CD14-positive monocyte (primary cell): Measurements from ENCODE around the gene PEX26. TPM values are rescaled to one million over a fixed set of nuclear protein-coding genes. Genes with fewer than 3 reads are reported as not detected.

Experiments
- DNase-seq, 3 donors: peaks; one replicate each; pipeline ENCODE4 v3.0.0-alpha.2; 2011 to 2022
- H2AFZ ChIP-seq: 2 replicates; pipeline ENCODE4 v1.6.0; 2012; ENCODE audit warnings: mild to moderate bottlenecking, low read depth, low read length, inconsistent platforms; ENCODE audit not compliant: insufficient read depth, poor library complexity, severe bottlenecking
- H3K27ac ChIP-seq, 2 donors: 1 replicate in 1 of 2; 2 replicates in 1 of 2; pipeline ENCODE4 v1.5.1; 2012 to 2013; ENCODE audit warnings: low read length in 2 of 2, control low read depth in 1 of 2, inconsistent platforms in 1 of 2, low read depth in 1 of 2, mild to moderate bottlenecking in 1 of 2
- H3K27me3 ChIP-seq, 2 donors: one replicate each; pipeline versions ENCODE4 v1.6.0 to v1.6.1; 2011 to 2013; ENCODE audit warnings: low read length in 2 of 2; ENCODE audit not compliant: control insufficient read depth in 2 of 2, insufficient read depth in 2 of 2
- H3K36me3 ChIP-seq, 2 donors: replicated peaks in 1 of 2; 1 replicate in 1 of 2; 2 replicates in 1 of 2; pipeline versions ENCODE4 v1.5.1 to v1.6.1; 2012 to 2013; ENCODE audit warnings: low read length in 2 of 2, control low read depth in 1 of 2, inconsistent platforms in 1 of 2, mild to moderate bottlenecking in 1 of 2; ENCODE audit not compliant: insufficient read depth in 2 of 2, control insufficient read depth in 1 of 2
- H3K4me1 ChIP-seq, 2 donors: 1 replicate in 1 of 2; 2 replicates in 1 of 2; pipeline versions ENCODE4 v1.5.1 to v1.6.1; 2012 to 2013; ENCODE audit warnings: low read length in 2 of 2, control low read depth in 1 of 2, inconsistent platforms in 1 of 2, mild to moderate bottlenecking in 1 of 2, moderate library complexity in 1 of 2; ENCODE audit not compliant: insufficient read depth in 2 of 2, control insufficient read depth in 1 of 2
- H3K4me2 ChIP-seq: replicated peaks from 2 replicates; pipeline ENCODE3; 2012; ENCODE audit warnings: low read length, moderate library complexity, mild to moderate bottlenecking; ENCODE audit not compliant: poor library complexity, severe bottlenecking; ENCODE audit errors: extremely low read depth
- H3K4me3 ChIP-seq, 3 experiments: fragments of 200-600 bp in 1 of 3; sonication (generic) in 1 of 3; replicated peaks in 1 of 3; 1 replicate in 2 of 3; 2 replicates in 1 of 3; pipeline ENCODE4 v1.5.1; 2011 to 2013; ENCODE audit warnings: low read length in 3 of 3, mild to moderate bottlenecking in 3 of 3, control low read depth in 2 of 3, low read depth in 2 of 3, inconsistent platforms in 1 of 3, moderate library complexity in 1 of 3
- H3K79me2 ChIP-seq: 2 replicates; pipeline ENCODE4 v1.6.0; 2012; ENCODE audit warnings: mild to moderate bottlenecking, control low read depth, inconsistent platforms, low read length, moderate library complexity; ENCODE audit not compliant: insufficient read depth
- H3K9ac ChIP-seq: 2 replicates; pipeline ENCODE4 v1.6.0; 2017; ENCODE audit warnings: low read length, mild to moderate bottlenecking; ENCODE audit not compliant: insufficient read depth, poor library complexity, severe bottlenecking
- H3K9me3 ChIP-seq, 2 donors: replicated peaks in 1 of 2; 1 replicate in 1 of 2; 2 replicates in 1 of 2; pipeline versions ENCODE4 v1.5.1 to v1.6.1; 2012 to 2013; ENCODE audit warnings: low read length in 2 of 2, control low read depth in 1 of 2; ENCODE audit not compliant: control insufficient read depth in 1 of 2, insufficient read depth in 1 of 2
- H4K20me1 ChIP-seq: 2 replicates; pipeline ENCODE4 v1.6.0; 2012; ENCODE audit warnings: mild to moderate bottlenecking, low read length, control low read depth, moderate library complexity; ENCODE audit not compliant: insufficient read depth
- H3K27ac Mint-ChIP-seq, 7 donors: one replicate each; pipeline ENCODE4 v1.8.0; 2020; ENCODE audit warnings: mild to moderate bottlenecking in 7 of 7, mixed read lengths in 7 of 7, moderate library complexity in 6 of 7, inconsistent platforms in 2 of 7
- H3K27me3 Mint-ChIP-seq, 3 donors: one replicate each; pipeline ENCODE4 v1.8.0; 2021 to 2022; ENCODE audit warnings: low read depth in 3 of 3, mild to moderate bottlenecking in 3 of 3, mixed read lengths in 3 of 3, moderate library complexity in 3 of 3, inconsistent platforms in 1 of 3
- H3K36me3 Mint-ChIP-seq, 2 donors: one replicate each; pipeline ENCODE4 v1.8.0; 2020; ENCODE audit warnings: mixed read lengths in 2 of 2, inconsistent platforms in 1 of 2, mild to moderate bottlenecking in 1 of 2
- H3K4me1 Mint-ChIP-seq: one replicate; pipeline ENCODE4 v1.8.0; 2020; ENCODE audit warnings: mild to moderate bottlenecking, mixed read lengths
- H3K4me3 Mint-ChIP-seq, 2 donors: one replicate each; pipeline ENCODE4 v1.8.0; 2020; ENCODE audit warnings: mild to moderate bottlenecking in 2 of 2, mixed read lengths in 2 of 2, moderate library complexity in 1 of 2
- H3K9me3 Mint-ChIP-seq, 7 donors: one replicate each; pipeline ENCODE4 v1.8.0; 2020 to 2022; ENCODE audit warnings: mixed read lengths in 7 of 7, mild to moderate bottlenecking in 6 of 7, moderate library complexity in 6 of 7, inconsistent platforms in 2 of 7
- CTCF ChIP-seq: fragments of 200-600 bp; IDR thresholded peaks from one replicate; pipeline ENCODE4 v1.8.0; 2022; ENCODE audit warnings: antibody characterized with exemption, mild to moderate bottlenecking
- WGBS: methylation state at CpG from one replicate; pipeline ENCODE4 v1.1.5; 2013; ENCODE audit warnings: missing lambda C conversion rate; ENCODE audit not compliant: insufficient coverage; 5-methylcytosine and 5-hydroxymethylcytosine counted together
- intact Hi-C, 2 donors: fragments of 100-400 bp; cut with micrococcal nuclease; formaldehyde crosslinking; loops; one replicate each; pipeline versions ENCODE4 v1.15.0 to v1.15.1; 2023
- polyA plus RNA-seq, 3 donors: library from polyadenylated mRNA; depleted of rRNA in 1 of 3; unstranded in 2 of 3; stranded (reverse) in 1 of 3; fragments of 300-500 nt in 2 of 3; fragments of >200 nt in 1 of 3; fragmentation: Illumina TruSeq in 2 of 3; gene quantifications; 1 replicate in 2 of 3; 2 replicates in 1 of 3; pipeline ENCODE4 v1.2.3, GENCODE V29; 2012 to 2021

Gene PEX26
- polyA plus RNA-seq, 3 donors: 3.4 to 8.6 (median 3.7) TPM

- Mint-ChIP-seq H3K9me3 (peaks cover 0 to 10% (median 0%) of the 10 kb centered on the region in 7 donors), H3K36me3 (peaks cover 0 to 4% of the 10 kb centered on the region in 2 donors), H3K27me3 (peaks cover 74 to 91% (median 83%) of the 10 kb centered on the region in 3 donors), H3K4me3 (peak overlapping the region in 1 of 2 donors; percentile 80), H3K4me1 (peaks cover 32% of the 10 kb centered on the region), H3K27ac (no peak overlapping the region)
- peaks cover 13 to 26% of the 10 kb centered on the region in 2 donors for H3K4me1 ChIP-seq
- no peak overlapping the region for H3K4me3 ChIP-seq
- H3K27me3 ChIP-seq: peaks cover 44 to 71% of the 10 kb centered on the region in 2 donors
- no peak for TF ChIP-seq CTCF
- H3K9ac ChIP-seq: peak overlapping the region; percentile 36
- peaks cover 13% of the 10 kb centered on the region for H4K20me1 ChIP-seq
- no peak overlapping the region for H3K4me2 ChIP-seq
- no peak overlapping the region for H2AFZ ChIP-seq
- no peaks in the 10 kb centered on the region for H3K36me3 ChIP-seq
- intact Hi-C loops: no loop called here
- no peak overlapping the region for H3K27ac ChIP-seq
- H3K9me3 ChIP-seq: peaks cover 0 to 14% of the 10 kb centered on the region in 2 donors
- H3K79me2 ChIP-seq: no peaks in the 10 kb centered on the region
- no peak for DNase-seq
- no CpG with 5 or more reads among the region's 4 CpGs for WGBS
Measured at GRCh38 chr22:18114495-18114894, 36.7 kb downstream of the PEX26 start.

- peaks cover 13% of the 10 kb centered on the region for H4K20me1 ChIP-seq
- H2AFZ ChIP-seq: no peak overlapping the region
- WGBS: 99% methylated on average over 14 of the region's 15 CpGs
- Mint-ChIP-seq H3K9me3 (peaks cover 0 to 7% (median 0%) of the 10 kb centered on the region in 7 donors), H3K27me3 (peaks cover 68 to 87% (median 80%) of the 10 kb centered on the region in 3 donors), H3K4me1 (peaks cover 29% of the 10 kb centered on the region), H3K4me3 (peak overlapping the region in 1 of 2 donors; percentile 64), H3K27ac (no peak overlapping the region), H3K36me3 (peaks cover 0 to 3% of the 10 kb centered on the region in 2 donors)
- H3K9me3 ChIP-seq: peaks cover 0 to 14% of the 10 kb centered on the region in 2 donors
- DNase-seq: no peak
- no peak overlapping the region for H3K9ac ChIP-seq
- H3K27me3 ChIP-seq: peaks cover 38 to 65% of the 10 kb centered on the region in 2 donors
- intact Hi-C loops: no loop called here
- H3K79me2 ChIP-seq: no peaks in the 10 kb centered on the region
- H3K4me3 ChIP-seq: no peak overlapping the region
- H3K4me2 ChIP-seq: no peak overlapping the region
- TF ChIP-seq CTCF: no peak
- no peaks in the 10 kb centered on the region for H3K36me3 ChIP-seq
- no peak overlapping the region for H3K27ac ChIP-seq
- H3K4me1 ChIP-seq: peaks cover 13 to 24% of the 10 kb centered on the region in 2 donors
Measured at GRCh38 chr22:18114976-18115652, 37.3 kb downstream of the PEX26 start.
